C4-2B (cell line): ENCODE measurements around the gene NUDC.

ENCODE experiments used
- CTCF ChIP-seq: fragments of 450-650 bp; conservative IDR thresholded peaks from 2 replicates; pipeline ENCODE4 v1.5.1; 2017; ENCODE audit warnings: mild to moderate bottlenecking
- ZFX ChIP-seq: fragments of 450-650 bp; IDR thresholded peaks from 2 replicates; pipeline ENCODE4 v1.6.1; 2017

- TF ChIP-seq CTCF = no peak
- TF ChIP-seq ZFX = no peak
These were observed 34.8 kb downstream of the NUDC start for GRCh38 chr1:26956321-26956720.
